ENCODE measurements around the gene RAPGEF1. TPM values are rescaled to one million over a fixed set of nuclear protein-coding genes. Genes with fewer than 3 reads are reported as not detected.

Gene RAPGEF1
- total and polyA plus RNA-seq, 3 donors from 2014 or later = 36.1 to 56.9 (median 55.8) TPM

- DNase-seq = no peak
- Histone ChIP-seq H3K27me3 (no peaks in the 10 kb centered on the region), H3K4me1 (no peaks in the 10 kb centered on the region), H3K9me3 (no peaks in the 10 kb centered on the region), H3K27ac (no peak overlapping the region), H3K4me3 (no peak overlapping the region), H3K36me3 (ENCODE audit: low read depth, missing control alignments) (peaks cover 3% of the 10 kb centered on the region)
- TF ChIP-seq CTCF (IDR thresholded peaks at IDR 0.05) = no peak
- TF ChIP-seq POLR2A (IDR thresholded peaks at IDR 0.05) = no peak
- WGBS, 2 donors = 93 to 98% methylated on average over 9 to 16 of the region's 16 CpGs
- intact Hi-C loops (cut with DNase I; ENCODE audit: low total_unique reads) = no loop called here
Measured at GRCh38 chr9:131618785-131619184, 121.1 kb downstream of the RAPGEF1 start.

GRCh38 chr9:131618071-131618479 lies 121.8 kb downstream of the RAPGEF1 start:
- intact Hi-C loops (cut with DNase I; ENCODE audit: low total_unique reads) = no loop called here
- Histone ChIP-seq H3K4me1 (no peaks in the 10 kb centered on the region), H3K27ac (no peak overlapping the region), H3K27me3 (no peaks in the 10 kb centered on the region), H3K36me3 (ENCODE audit: low read depth, missing control alignments) (peaks cover 3% of the 10 kb centered on the region), H3K9me3 (no peaks in the 10 kb centered on the region), H3K4me3 (no peak overlapping the region)
- no peak for TF ChIP-seq CTCF (IDR thresholded peaks at IDR 0.05)
- TF ChIP-seq POLR2A (IDR thresholded peaks at IDR 0.05) = no peak
- no peak for DNase-seq
- WGBS, 2 donors = 50 to 55% methylated on average over 1 to 2 of the region's 2 CpGs

- no peaks in the 10 kb centered on the region for H3K27me3 ChIP-seq
- WGBS, 2 donors = 76 to 92% methylated on average over 5 of the region's 5 CpGs
- DNase-seq = no peak
- no peaks in the 10 kb centered on the region for H3K9me3 ChIP-seq
- no peak for TF ChIP-seq CTCF (IDR thresholded peaks at IDR 0.05)
- no peak for TF ChIP-seq POLR2A (IDR thresholded peaks at IDR 0.05)
- no peak overlapping the region for H3K27ac ChIP-seq
- no peaks in the 10 kb centered on the region for H3K4me1 ChIP-seq
- H3K4me3 ChIP-seq = no peak overlapping the region
- peaks cover 3% of the 10 kb centered on the region for H3K36me3 ChIP-seq (ENCODE audit: low read depth, missing control alignments)
- intact Hi-C loops (cut with DNase I; ENCODE audit: low total_unique reads) = no loop called here
Measured at GRCh38 chr9:131617611-131618010, 122.3 kb downstream of the RAPGEF1 start.

- Histone ChIP-seq H3K36me3 (ENCODE audit: low read depth, missing control alignments) (peaks cover 3% of the 10 kb centered on the region), H3K27me3 (no peaks in the 10 kb centered on the region), H3K4me3 (no peak overlapping the region), H3K4me1 (no peaks in the 10 kb centered on the region), H3K27ac (no peak overlapping the region), H3K9me3 (no peaks in the 10 kb centered on the region)
- no peak for DNase-seq
- no peak for TF ChIP-seq CTCF (IDR thresholded peaks at IDR 0.05)
- no peak for TF ChIP-seq POLR2A (IDR thresholded peaks at IDR 0.05)
- WGBS, 2 donors = 77 to 90% methylated on average over 10 of the region's 10 CpGs
- intact Hi-C loops (cut with DNase I; ENCODE audit: low total_unique reads) = no loop called here
Measured at GRCh38 chr9:131616983-131617604, 122.8 kb downstream of the RAPGEF1 start.

- intact Hi-C loops (cut with DNase I; ENCODE audit: low total_unique reads) = no loop called here
- Histone ChIP-seq H3K36me3 (ENCODE audit: low read depth, missing control alignments) (no peaks in the 10 kb centered on the region), H3K4me3 (no peak overlapping the region), H3K27ac (no peak overlapping the region), H3K9me3 (no peaks in the 10 kb centered on the region), H3K4me1 (peaks cover 13% of the 10 kb centered on the region), H3K27me3 (no peaks in the 10 kb centered on the region)
- 94 to 97% methylated on average over 7 to 8 of the region's 8 CpGs for WGBS, 2 donors
- no peak for DNase-seq
- TF ChIP-seq CTCF (IDR thresholded peaks at IDR 0.05) (no peak), POLR2A (IDR thresholded peaks at IDR 0.05) (no peak)
Measured at GRCh38 chr9:131614340-131614915, 125.4 kb downstream of the RAPGEF1 start.

All from testis (tissue), 3 donors.